ENCODE measurements around the gene GATAD2B.

DNA sequence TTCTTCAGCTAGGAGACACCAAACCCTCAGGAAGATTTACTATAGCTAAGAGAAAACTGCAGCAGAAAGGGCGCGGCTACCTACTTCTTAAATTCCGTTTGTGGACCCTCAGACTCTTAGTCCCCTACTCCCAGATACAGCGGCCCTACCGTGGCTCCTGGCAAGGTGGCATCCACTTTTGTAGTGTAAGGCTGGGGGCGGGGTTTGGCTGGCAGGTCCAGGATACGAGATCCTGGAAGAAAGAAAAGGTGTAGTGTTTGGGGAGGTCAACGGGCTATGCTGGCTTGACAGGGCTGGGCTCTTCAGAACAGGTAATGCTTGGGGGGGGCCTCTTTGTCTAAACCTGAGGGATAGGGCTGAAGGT is 45.2 kb upstream of the GATAD2B start:
- TF ChIP-seq, protein P1, sequence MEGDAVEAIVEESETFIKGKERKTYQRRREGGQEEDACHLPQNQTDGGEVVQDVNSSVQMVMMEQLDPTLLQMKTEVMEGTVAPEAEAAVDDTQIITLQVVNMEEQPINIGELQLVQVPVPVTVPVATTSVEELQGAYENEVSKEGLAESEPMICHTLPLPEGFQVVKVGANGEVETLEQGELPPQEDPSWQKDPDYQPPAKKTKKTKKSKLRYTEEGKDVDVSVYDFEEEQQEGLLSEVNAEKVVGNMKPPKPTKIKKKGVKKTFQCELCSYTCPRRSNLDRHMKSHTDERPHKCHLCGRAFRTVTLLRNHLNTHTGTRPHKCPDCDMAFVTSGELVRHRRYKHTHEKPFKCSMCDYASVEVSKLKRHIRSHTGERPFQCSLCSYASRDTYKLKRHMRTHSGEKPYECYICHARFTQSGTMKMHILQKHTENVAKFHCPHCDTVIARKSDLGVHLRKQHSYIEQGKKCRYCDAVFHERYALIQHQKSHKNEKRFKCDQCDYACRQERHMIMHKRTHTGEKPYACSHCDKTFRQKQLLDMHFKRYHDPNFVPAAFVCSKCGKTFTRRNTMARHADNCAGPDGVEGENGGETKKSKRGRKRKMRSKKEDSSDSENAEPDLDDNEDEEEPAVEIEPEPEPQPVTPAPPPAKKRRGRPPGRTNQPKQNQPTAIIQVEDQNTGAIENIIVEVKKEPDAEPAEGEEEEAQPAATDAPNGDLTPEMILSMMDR (IDR thresholded peaks at IDR 0.05; ENCODE audit: insufficient read depth, low read length): no peak
- TF ChIP-seq, protein P2, sequence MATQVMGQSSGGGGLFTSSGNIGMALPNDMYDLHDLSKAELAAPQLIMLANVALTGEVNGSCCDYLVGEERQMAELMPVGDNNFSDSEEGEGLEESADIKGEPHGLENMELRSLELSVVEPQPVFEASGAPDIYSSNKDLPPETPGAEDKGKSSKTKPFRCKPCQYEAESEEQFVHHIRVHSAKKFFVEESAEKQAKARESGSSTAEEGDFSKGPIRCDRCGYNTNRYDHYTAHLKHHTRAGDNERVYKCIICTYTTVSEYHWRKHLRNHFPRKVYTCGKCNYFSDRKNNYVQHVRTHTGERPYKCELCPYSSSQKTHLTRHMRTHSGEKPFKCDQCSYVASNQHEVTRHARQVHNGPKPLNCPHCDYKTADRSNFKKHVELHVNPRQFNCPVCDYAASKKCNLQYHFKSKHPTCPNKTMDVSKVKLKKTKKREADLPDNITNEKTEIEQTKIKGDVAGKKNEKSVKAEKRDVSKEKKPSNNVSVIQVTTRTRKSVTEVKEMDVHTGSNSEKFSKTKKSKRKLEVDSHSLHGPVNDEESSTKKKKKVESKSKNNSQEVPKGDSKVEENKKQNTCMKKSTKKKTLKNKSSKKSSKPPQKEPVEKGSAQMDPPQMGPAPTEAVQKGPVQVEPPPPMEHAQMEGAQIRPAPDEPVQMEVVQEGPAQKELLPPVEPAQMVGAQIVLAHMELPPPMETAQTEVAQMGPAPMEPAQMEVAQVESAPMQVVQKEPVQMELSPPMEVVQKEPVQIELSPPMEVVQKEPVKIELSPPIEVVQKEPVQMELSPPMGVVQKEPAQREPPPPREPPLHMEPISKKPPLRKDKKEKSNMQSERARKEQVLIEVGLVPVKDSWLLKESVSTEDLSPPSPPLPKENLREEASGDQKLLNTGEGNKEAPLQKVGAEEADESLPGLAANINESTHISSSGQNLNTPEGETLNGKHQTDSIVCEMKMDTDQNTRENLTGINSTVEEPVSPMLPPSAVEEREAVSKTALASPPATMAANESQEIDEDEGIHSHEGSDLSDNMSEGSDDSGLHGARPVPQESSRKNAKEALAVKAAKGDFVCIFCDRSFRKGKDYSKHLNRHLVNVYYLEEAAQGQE (IDR thresholded peaks at IDR 0.05; ENCODE audit: insufficient replicate concordance, low read depth): no peak
- TF ChIP-seq POLR2AphosphoS5 (IDR thresholded peaks at IDR 0.05; ENCODE audit: low read depth): no peak
- no peak for TF ChIP-seq GABPA (IDR thresholded peaks at IDR 0.05; ENCODE audit: low read depth)
